HCT116 (cell line): ENCODE measurements around the gene VTI1A.

Experiments
- EZH2 ChIP-seq: fragments of 200-600 bp; sonication (generic); IDR thresholded peaks from 2 replicates; pipeline ENCODE4 v1.6.1; 2017; ENCODE audit warnings: antibody characterized with exemption, mixed run types
- EZH2phosphoT487 ChIP-seq: fragments of 200-600 bp; IDR thresholded peaks from 2 replicates; pipeline ENCODE4 v1.6.1; 2018; ENCODE audit warnings: antibody characterized with exemption, borderline replicate concordance
- POLR2A ChIP-seq: IDR thresholded peaks from 2 replicates; pipeline ENCODE4 v1.7.0; 2011; ENCODE audit warnings: borderline replicate concordance; ENCODE audit not compliant: insufficient read depth, insufficient read length; ENCODE audit errors: extremely low read depth
- SP1 ChIP-seq: IDR thresholded peaks from 2 replicates; pipeline ENCODE4 v1.6.1; 2012; ENCODE audit warnings: low read depth
- ZFX ChIP-seq: fragments of 450-650 bp; IDR thresholded peaks from 2 replicates; pipeline ENCODE4 v1.6.1; 2017
- TF ChIP-seq, protein P1 (sequence below): IDR thresholded peaks from 2 replicates; pipeline ENCODE4 v1.6.1; 2012
- TF ChIP-seq, protein P2 (sequence below), 3 experiments: fragments of 200-600 bp in 1 of 3; sonication (generic) in 1 of 3; IDR thresholded peaks in 2 of 3; conservative IDR thresholded peaks in 1 of 3; 2 replicates each; pipeline ENCODE4 v1.5.1; 2012 to 2017; ENCODE audit warnings: low read depth in 2 of 3, low read length in 2 of 3, antibody characterized with exemption in 1 of 3, borderline replicate concordance in 1 of 3, control low read depth in 1 of 3, mild to moderate bottlenecking in 1 of 3, mixed read lengths in 1 of 3, mixed run types in 1 of 3, moderate library complexity in 1 of 3; ENCODE audit not compliant: insufficient read depth in 1 of 3
- TF ChIP-seq, protein P3 (sequence below): IDR thresholded peaks from 2 replicates; pipeline ENCODE4 v1.6.1; 2011; ENCODE audit warnings: mild to moderate bottlenecking, low read length, moderate library complexity; ENCODE audit not compliant: insufficient replicate concordance; ENCODE audit errors: extremely low read depth

DNA sequence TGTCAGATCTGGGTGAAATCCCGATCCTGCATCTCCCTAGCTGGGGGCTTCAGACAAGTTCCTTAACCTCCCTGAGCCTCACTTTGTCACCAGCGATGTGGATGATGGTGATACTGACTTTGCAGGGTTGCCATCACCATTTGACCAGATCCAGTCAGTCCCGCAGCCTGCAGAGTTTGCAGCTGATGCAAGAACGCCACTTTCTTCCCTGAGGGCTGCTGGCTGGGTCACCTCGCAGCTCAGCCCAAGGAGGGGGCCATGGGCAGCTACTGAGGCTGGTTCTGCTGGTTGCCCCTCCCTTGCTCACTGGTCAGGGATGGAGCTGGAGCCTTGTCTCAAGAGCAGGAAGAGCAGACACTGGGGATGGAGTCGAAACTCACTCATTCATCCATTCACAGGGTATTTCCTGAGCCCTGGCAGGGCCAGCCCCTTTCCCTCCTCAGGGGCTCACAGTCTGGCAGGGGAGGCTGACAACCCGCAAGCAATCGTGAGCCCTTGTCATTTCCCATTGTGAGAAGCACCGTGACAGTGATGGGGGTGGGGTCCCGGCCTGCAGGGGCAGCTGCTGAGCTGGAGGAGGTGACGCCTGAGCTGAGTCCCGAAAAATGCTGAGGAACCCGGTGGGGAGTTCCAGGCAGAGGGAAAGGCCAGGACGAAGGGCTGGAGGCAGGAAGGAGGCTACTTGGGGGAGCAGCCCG, 391.9 kb downstream of the VTI1A start:
- no peak for TF ChIP-seq EZH2phosphoT487
- TF ChIP-seq, protein P1, sequence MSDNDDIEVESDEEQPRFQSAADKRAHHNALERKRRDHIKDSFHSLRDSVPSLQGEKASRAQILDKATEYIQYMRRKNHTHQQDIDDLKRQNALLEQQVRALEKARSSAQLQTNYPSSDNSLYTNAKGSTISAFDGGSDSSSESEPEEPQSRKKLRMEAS = no peak
- TF ChIP-seq, protein P2, sequence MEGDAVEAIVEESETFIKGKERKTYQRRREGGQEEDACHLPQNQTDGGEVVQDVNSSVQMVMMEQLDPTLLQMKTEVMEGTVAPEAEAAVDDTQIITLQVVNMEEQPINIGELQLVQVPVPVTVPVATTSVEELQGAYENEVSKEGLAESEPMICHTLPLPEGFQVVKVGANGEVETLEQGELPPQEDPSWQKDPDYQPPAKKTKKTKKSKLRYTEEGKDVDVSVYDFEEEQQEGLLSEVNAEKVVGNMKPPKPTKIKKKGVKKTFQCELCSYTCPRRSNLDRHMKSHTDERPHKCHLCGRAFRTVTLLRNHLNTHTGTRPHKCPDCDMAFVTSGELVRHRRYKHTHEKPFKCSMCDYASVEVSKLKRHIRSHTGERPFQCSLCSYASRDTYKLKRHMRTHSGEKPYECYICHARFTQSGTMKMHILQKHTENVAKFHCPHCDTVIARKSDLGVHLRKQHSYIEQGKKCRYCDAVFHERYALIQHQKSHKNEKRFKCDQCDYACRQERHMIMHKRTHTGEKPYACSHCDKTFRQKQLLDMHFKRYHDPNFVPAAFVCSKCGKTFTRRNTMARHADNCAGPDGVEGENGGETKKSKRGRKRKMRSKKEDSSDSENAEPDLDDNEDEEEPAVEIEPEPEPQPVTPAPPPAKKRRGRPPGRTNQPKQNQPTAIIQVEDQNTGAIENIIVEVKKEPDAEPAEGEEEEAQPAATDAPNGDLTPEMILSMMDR (IDR thresholded peaks at IDR 0.05 in 2 of 3, conservative IDR thresholded peaks at IDR 0.05 in 1 of 3; ENCODE audit: borderline replicate concordance in 1 of 3, insufficient read depth in 1 of 3, low read depth in 2 of 3, low read length in 2 of 3) = no peak
- no peak for TF ChIP-seq EZH2
- TF ChIP-seq POLR2A = no peak
- TF ChIP-seq, protein P3, sequence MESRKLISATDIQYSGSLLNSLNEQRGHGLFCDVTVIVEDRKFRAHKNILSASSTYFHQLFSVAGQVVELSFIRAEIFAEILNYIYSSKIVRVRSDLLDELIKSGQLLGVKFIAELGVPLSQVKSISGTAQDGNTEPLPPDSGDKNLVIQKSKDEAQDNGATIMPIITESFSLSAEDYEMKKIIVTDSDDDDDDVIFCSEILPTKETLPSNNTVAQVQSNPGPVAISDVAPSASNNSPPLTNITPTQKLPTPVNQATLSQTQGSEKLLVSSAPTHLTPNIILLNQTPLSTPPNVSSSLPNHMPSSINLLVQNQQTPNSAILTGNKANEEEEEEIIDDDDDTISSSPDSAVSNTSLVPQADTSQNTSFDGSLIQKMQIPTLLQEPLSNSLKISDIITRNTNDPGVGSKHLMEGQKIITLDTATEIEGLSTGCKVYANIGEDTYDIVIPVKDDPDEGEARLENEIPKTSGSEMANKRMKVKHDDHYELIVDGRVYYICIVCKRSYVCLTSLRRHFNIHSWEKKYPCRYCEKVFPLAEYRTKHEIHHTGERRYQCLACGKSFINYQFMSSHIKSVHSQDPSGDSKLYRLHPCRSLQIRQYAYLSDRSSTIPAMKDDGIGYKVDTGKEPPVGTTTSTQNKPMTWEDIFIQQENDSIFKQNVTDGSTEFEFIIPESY = no peak
- TF ChIP-seq ZFX = no peak
- TF ChIP-seq SP1 = no peak
